Measurements from ENCODE around the gene AFF3.

Gene AFF3

DNA sequence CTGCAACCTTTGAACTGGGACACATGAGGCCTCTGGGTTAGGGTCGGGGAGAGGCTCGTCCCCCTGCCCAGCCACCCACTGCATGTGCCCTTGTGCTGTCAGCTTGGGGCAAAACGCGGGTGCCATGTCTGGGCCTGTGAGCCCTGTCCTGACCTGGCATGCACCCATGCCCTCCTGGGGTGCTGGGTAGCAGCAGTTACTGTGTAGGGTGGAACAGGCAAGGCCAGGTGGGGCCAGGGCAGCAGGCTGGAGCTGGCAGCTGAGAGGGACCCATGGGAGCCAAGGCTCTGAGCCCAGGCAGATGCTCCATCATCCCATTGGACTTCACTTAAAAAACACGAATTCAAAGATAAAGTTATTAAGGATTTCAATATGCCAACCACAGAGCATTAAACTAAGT, 518.8 kb downstream of the AFF3 start:
- DNase-seq (ENCODE audit: low read depth), result no peak
- TF ChIP-seq CTCF (IDR thresholded peaks at IDR 0.05; ENCODE audit: insufficient read depth, low read depth, low read length, missing control alignments), result no peak
- H3K4me3 ChIP-seq (ENCODE audit: low read depth, low read length), result no peak overlapping the region

DNA sequence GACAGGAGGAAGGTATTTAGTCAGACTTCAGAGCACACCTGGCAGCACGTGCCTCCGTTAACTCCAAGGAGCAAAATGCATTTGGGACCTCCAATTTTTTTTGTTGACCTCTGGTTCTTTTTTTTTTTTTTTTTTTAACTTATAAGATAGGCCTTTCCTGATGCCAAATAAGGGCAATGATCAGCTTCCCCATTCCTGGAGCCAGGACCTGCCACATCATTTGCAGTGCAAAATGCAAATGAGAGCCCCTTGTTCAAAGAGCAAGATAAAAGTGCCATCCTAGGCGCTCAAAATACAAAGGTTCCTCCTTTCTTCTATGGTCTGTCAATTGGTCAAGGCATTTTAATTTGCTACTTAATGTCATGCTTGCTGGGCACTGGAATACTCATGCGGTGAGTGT, 519.4 kb downstream of the AFF3 start:
- DNase-seq (ENCODE audit: low read depth), result no peak
- no peak overlapping the region for H3K4me3 ChIP-seq (ENCODE audit: low read depth, low read length)
- no peak for TF ChIP-seq CTCF (IDR thresholded peaks at IDR 0.05; ENCODE audit: insufficient read depth, low read depth, low read length, missing control alignments)

- no peak for TF ChIP-seq CTCF (IDR thresholded peaks at IDR 0.05; ENCODE audit: insufficient read depth, low read depth, low read length, missing control alignments)
Observed at GRCh38 chr2:99622534-99622933, 519.9 kb downstream of the AFF3 start.

DNA sequence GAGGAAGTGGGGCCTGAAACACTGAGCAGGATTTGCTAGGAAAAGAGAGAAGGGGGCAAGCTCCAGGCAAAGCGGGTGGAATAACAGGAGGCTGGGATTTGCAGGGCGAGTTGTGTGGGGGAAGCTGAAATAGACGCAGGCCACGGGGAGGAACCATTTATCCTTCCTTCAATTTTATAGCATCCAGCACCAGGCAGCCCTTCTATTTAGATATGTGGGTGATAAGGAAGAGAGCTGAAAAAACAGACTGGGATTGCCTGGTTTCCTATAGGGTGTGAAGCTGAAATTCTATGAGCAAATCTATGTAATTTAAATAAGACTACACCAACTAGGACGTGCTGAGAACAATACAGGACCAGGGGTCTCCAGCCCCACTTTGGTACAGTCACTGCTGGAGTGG, 520.6 kb downstream of the AFF3 start:
- no peak for TF ChIP-seq CTCF (IDR thresholded peaks at IDR 0.05; ENCODE audit: insufficient read depth, low read depth, low read length, missing control alignments)
- no peak overlapping the region for H3K4me3 ChIP-seq (ENCODE audit: low read depth, low read length)
- no peak for DNase-seq (ENCODE audit: low read depth)

More at GRCh38 chr2:99622534-99622933, 519.9 kb downstream of the AFF3 start:
- H3K4me3 ChIP-seq (ENCODE audit: low read depth, low read length), result no peak overlapping the region
- DNase-seq (ENCODE audit: low read depth), result no peak

GRCh38 chr2:99621106-99621505, 521.3 kb downstream of the AFF3 start:
- H3K4me3 ChIP-seq (ENCODE audit: low read depth, low read length), result no peak overlapping the region
- no peak for DNase-seq (ENCODE audit: low read depth)
- TF ChIP-seq CTCF (IDR thresholded peaks at IDR 0.05; ENCODE audit: insufficient read depth, low read depth, low read length, missing control alignments), result no peak

DNA sequence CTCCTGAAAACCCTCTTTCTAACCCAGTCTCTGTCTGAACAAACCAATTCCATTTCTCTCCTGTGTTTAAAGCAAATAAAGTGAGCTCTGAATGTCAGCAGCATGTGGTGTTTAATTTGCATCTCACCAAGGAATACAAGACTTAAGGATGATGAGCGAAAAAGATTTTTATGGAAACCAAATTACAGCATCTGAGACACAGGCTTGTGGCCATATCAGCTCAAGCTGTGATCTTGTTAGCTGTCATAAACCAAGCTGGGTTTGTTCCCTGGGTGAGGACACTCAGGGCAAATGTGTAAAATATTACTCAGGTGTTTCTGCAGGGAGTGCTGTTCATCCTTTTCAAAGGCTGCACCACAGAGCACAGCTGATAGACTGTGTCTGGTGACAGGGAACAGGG, 523.2 kb downstream of the AFF3 start:
- no peak overlapping the region for H3K4me3 ChIP-seq (ENCODE audit: low read depth, low read length)
- no peak for TF ChIP-seq CTCF (IDR thresholded peaks at IDR 0.05; ENCODE audit: insufficient read depth, low read depth, low read length, missing control alignments)
- no peak for DNase-seq (ENCODE audit: low read depth)

- no peak overlapping the region for H3K4me3 ChIP-seq (ENCODE audit: low read depth, low read length)
- no peak for TF ChIP-seq CTCF (IDR thresholded peaks at IDR 0.05; ENCODE audit: insufficient read depth, low read depth, low read length, missing control alignments)
- DNase-seq (ENCODE audit: low read depth), result no peak
Observed at GRCh38 chr2:99618579-99619097, 523.8 kb downstream of the AFF3 start.

Data from GM12865 (cell line).